GM19438 (cell line): ENCODE results near the gene PHC3.
"Not testable (repeated sequence)": the region's sequence is repeated elsewhere in the genome, so short reads cannot be mapped to it uniquely, and the experiment has no call there.

Source experiments
- ATAC-seq: cut with Tn5 transposase; IDR thresholded peaks from one replicate; pipeline ENCODE4 v1.9.1; 2021; ENCODE audit warnings: low read depth; ENCODE audit not compliant: unreplicated experiment

The PHC3 gene, protein sequence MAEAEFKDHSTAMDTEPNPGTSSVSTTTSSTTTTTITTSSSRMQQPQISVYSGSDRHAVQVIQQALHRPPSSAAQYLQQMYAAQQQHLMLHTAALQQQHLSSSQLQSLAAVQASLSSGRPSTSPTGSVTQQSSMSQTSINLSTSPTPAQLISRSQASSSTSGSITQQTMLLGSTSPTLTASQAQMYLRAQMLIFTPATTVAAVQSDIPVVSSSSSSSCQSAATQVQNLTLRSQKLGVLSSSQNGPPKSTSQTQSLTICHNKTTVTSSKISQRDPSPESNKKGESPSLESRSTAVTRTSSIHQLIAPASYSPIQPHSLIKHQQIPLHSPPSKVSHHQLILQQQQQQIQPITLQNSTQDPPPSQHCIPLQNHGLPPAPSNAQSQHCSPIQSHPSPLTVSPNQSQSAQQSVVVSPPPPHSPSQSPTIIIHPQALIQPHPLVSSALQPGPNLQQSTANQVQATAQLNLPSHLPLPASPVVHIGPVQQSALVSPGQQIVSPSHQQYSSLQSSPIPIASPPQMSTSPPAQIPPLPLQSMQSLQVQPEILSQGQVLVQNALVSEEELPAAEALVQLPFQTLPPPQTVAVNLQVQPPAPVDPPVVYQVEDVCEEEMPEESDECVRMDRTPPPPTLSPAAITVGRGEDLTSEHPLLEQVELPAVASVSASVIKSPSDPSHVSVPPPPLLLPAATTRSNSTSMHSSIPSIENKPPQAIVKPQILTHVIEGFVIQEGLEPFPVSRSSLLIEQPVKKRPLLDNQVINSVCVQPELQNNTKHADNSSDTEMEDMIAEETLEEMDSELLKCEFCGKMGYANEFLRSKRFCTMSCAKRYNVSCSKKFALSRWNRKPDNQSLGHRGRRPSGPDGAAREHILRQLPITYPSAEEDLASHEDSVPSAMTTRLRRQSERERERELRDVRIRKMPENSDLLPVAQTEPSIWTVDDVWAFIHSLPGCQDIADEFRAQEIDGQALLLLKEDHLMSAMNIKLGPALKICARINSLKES

GRCh38 chr3:170180908-170181885, at the start of gene PHC3:
TSS of gene PHC3 (minus strand) at chr3:170181733. CDS start at chr3:170181715, 18 bp downstream.
- peak; percentile 67 for ATAC-seq

- no peak for ATAC-seq
Observed at GRCh38 chr3:170228093-170228766, 46.7 kb upstream of the PHC3 start.

GRCh38 chr3:170226426-170226960, 45.0 kb upstream of the PHC3 start:
- ATAC-seq: no peak

- no peak for ATAC-seq
Observed at GRCh38 chr3:170225166-170225565, 43.6 kb upstream of the PHC3 start.

GRCh38 chr3:170222647-170223541, 41.4 kb upstream of the PHC3 start:
- ATAC-seq: peak; percentile 23

GRCh38 chr3:170221924-170222646, 40.6 kb upstream of the PHC3 start, which contains the start of gene PRKCI:
TSS of gene PRKCI (plus strand) at chr3:170222424. CDS start at chr3:170222670, 246 bp downstream.
- peak; percentile 97 for ATAC-seq

GRCh38 chr3:170220871-170221270, 39.3 kb upstream of the PHC3 start:
- ATAC-seq: no peak

DNA sequence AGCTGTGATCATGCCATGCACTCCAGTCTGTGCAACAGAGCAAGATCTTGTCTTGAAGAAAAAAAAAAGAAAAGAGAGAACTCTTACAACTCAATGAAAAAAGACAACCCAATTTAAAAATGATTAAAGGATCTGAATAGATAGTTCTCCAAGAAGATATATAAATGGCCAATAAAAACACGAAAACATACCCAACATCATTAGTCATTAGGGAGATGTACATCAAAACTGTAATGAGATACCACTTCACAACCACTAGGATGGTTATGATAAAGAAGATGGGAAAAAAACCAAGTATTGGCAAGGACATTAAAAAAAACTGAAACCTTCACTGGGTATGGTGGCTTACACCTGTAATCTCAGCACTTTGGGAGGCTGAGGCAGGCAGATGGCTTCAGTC, 38.3 kb upstream of the PHC3 start:
- ATAC-seq: no peak

DNA sequence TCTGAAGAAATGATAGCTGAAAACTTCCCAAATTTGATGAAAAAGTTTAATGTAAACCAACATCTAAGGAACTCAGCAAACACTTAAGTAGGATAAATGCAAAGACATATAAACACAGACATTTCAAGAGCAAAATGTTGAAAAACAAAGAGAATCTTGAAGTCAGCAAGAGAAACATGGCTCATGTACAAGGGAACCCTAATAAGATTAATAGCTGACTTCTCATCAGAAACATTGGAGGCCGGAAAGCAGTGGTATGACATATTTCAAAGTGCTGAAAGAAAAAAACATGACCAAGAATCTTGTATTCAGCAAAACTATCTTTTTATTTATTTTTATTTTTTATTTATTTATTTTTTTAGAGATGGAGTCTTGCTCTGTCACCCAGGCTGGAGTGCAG, 30.1 kb upstream of the PHC3 start:
- no peak for ATAC-seq

DNA sequence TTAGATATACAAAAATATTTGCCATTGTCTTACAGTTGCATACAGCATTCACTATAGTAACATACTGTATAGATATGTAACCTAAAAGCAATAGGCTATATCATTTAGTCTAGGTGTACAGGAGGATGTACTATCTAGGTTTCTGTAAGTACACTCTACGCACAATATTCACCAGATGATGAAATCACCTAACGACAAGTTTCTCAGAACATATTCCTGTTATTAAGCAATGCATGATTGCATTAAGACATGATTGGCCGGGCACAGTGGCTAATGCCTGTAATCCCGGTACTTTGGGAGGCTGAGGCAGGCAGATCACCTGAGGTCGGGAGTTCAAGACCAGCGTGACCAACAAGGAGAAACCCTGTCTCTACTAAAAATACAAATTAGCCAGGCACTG, 26.2 kb upstream of the PHC3 start:
- no peak for ATAC-seq

DNA sequence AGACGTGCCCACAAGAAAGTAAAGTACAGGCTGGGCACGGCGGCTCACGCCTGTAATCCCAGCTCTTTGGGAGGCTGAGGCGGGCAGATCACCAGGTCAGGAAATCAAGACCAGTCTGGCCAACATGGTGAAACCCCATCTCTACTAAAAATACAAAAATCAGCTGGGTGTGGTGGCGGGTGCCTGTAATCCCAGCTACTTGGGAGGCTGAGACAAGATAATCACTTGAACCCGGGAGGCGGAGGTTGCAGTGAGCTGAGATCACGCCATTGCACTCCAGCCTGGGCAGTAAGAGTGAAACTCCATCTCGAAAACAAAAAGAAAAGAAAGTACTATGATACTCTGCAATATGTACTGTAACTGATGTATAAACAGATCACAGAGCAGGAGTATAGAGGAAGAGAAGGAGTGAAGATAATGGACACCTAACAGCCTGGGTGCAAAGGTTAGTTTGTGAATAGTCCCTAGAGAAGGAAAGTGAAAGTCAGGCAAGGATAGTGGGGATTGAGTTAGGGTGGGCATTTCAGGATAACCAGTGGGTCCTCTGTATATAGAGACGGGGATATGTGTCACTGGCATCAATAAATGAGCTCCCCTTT, 24.7 kb upstream of the PHC3 start:
- not testable (repeated sequence) for ATAC-seq

DNA sequence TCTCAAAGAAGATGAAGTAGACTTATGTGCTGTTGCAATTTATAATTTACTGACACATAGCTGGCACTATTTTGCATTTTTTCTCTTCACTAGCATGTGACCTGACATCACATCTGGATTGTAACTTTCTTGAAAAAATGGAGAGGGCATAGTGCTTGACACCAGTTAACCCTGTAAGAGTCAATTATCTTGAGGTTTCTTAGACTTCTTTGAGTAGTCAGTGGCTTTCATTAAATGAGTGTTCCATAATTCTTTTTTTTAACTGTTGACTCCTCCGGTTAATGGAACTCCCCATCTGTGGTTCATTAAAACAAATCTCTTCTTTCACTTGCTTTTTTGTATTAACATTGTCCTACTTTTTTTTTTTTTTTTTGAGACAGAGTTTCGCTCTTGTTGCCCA, 23.8 kb upstream of the PHC3 start:
- no peak for ATAC-seq

DNA sequence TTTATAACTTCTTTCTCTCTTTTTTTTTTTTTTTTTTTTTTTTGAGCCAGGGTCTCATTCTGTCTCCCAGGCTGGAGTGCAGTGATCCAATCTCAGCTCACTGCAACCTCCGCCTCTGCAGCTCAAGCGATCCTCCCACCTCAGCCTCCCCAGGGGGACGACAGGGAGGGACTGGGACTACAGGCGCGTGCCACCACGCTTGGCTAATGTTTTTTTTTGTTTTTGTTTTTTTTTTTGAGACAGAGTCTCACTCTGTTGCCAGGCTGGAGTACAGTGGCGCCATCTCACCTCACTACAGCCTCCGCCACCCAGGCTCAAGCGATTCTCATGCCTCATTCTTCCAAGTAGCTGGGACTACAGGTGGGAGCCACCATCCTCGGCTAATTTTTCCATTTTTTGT, 23.0 kb upstream of the PHC3 start:
- ATAC-seq: no peak

DNA sequence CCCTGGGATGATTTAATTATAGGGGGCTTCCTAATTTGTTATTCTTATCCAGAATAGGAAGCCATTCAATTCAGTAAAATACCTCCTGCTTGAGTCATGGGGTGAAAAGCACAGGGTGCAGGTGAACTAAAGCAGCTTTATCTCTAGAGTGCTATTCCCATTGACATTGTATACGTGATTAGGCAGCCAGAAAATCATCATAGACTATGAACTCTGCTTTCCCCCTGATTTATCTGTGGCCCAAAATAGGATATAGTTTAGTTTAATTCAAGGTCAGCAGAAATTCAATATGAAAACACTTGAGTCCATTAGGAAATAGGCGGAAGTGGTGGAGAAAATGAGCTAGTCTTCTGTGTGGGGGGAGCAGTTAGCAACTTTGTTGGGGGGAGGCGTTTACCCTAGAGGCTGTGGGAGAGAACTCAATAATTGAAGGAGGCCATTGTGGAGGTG, 22.5 kb upstream of the PHC3 start:
- ATAC-seq: no peak

DNA sequence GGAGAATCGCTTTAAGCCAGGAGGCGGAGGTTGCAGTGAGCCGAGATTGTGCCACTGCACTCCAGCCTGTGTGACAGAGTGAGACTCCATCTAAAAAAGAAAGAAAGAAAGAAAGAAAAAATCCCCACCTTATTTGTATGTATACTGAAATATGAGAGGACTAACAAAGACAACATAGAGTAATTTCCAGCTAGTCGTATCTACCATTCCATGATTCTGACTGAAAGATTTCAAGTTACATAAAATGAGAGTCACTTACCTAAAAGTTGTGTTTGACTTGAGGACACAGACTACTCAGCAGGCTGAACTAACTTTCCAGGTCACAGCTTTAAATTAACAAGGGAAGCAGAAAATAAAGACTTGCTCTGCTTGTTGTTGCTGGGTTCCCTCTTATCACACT, 21.9 kb upstream of the PHC3 start:
- ATAC-seq: no peak

DNA sequence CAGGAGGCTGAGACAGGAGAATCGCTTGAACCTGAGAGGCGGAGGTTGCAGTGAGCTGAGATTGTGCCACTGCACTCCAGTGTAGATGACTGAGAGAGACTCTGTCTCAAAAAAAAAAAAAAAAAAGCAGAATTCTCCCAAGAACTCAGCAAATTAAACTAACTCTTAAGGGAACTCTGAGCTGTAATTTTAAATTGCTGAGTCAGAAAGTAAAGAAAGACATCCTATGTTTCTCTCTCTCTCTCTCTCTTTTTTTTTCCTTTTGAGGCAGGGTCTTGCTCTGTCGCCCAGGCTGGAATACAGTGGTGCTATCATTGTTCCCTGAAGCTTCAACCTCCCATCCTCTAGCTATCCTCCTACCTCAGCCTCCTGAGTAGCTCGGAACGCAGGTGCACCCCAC, 20.0 kb upstream of the PHC3 start:
- no peak for ATAC-seq

GRCh38 chr3:170200987-170201386, 19.5 kb upstream of the PHC3 start:
- ATAC-seq: no peak
